Heart left ventricle (tissue), 13 donors: ENCODE results near the gene SLC34A3.

Source experiments
- CTCF ChIP-seq, 12 donors: fragments of 200-600 bp; sonication (generic) in 4 of 12; IDR thresholded peaks; one replicate each; pipeline versions ENCODE4 v1.5.0 to v1.8.0; 2018 to 2022; ENCODE audit warnings: antibody characterized with exemption in 12 of 12, mild to moderate bottlenecking in 5 of 12
- POLR2A ChIP-seq, 2 donors: fragments of 450-650 bp; IDR thresholded peaks; one replicate each; pipeline ENCODE4 v1.6.1; 2017; ENCODE audit warnings: antibody characterized with exemption in 2 of 2, mild to moderate bottlenecking in 2 of 2, moderate library complexity in 2 of 2
- donor health status: ischemic (EF 13 %, LVEDD 7.1; RV severe dilation, severe dysfunction).
- donor health status: DM: no; HTN: yes; CAD: no.
- donor health status: DM: no; HTN: no; CAD: no.
- donor health status: ischemic (EF 25% LVEDD 6.9; RV normal size, moderate dysfunction).
- donor health status: ischemic (EF 25% LVEDD 5.7; RV mildly dilated, moderate dysfunction).
- donor health status: ischemic (EF 35%, LVEDD 5.7; RV mildly dilated, moderate dysfunction).
- donor health status: nonischemic (EF 11% LVEDD 7.7; RV severe dilation, severe dysfunction).
- donor health status: DM: yes; HTN: yes; CAD: no.
- donor health status: PGD.
- donor health status: ischemic (EF 29% LVEDD 5.4; RV normal size, mild dysfunction).
- donor health status: nonischemic (EF 23%, LVEDD 6.1; RV moderate dilation, normal function).

- TF ChIP-seq CTCF (IDR thresholded peaks at IDR 0.05) (peak; percentile 91 to 100 (median 98)), POLR2A (IDR thresholded peaks at IDR 0.05) (peak in 1 of 2 donors; percentile 18)
These were observed 5.7 kb downstream of the SLC34A3 start for GRCh38 chr9:137236238-137236935.
